C4-2B (cell line): ENCODE measurements around the gene RPIA.

Source experiments
- H3K27ac ChIP-seq: fragments of 450-650 bp; 2 replicates; pipeline ENCODE4 v1.5.1; 2017
- ZFX ChIP-seq: fragments of 450-650 bp; IDR thresholded peaks from 2 replicates; pipeline ENCODE4 v1.6.1; 2017
- TF ChIP-seq, protein P1 (sequence below): fragments of 450-650 bp; conservative IDR thresholded peaks from 2 replicates; pipeline ENCODE4 v1.5.1; 2017; ENCODE audit warnings: mild to moderate bottlenecking

The RPIA gene

DNA sequence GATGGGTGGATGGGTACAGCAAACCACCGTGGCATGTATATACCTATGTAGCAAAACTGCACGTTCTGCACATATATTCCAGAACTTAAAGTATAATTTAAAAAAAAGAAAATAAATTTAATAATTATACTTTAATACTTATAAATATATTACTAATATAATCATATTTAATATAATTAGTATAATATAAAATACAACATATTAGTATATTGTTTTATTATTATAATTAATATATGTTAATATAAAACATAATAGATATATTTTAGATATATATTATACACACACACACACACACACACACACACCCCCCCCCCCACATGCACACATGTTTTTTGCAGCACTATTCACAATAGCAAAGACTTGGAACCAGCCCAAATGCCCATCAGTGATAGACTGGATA lies 29.8 kb downstream of the RPIA start:
- H3K27ac ChIP-seq, result no peak overlapping the region
- TF ChIP-seq, protein P1, sequence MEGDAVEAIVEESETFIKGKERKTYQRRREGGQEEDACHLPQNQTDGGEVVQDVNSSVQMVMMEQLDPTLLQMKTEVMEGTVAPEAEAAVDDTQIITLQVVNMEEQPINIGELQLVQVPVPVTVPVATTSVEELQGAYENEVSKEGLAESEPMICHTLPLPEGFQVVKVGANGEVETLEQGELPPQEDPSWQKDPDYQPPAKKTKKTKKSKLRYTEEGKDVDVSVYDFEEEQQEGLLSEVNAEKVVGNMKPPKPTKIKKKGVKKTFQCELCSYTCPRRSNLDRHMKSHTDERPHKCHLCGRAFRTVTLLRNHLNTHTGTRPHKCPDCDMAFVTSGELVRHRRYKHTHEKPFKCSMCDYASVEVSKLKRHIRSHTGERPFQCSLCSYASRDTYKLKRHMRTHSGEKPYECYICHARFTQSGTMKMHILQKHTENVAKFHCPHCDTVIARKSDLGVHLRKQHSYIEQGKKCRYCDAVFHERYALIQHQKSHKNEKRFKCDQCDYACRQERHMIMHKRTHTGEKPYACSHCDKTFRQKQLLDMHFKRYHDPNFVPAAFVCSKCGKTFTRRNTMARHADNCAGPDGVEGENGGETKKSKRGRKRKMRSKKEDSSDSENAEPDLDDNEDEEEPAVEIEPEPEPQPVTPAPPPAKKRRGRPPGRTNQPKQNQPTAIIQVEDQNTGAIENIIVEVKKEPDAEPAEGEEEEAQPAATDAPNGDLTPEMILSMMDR, result no peak
- no peak for TF ChIP-seq ZFX

DNA sequence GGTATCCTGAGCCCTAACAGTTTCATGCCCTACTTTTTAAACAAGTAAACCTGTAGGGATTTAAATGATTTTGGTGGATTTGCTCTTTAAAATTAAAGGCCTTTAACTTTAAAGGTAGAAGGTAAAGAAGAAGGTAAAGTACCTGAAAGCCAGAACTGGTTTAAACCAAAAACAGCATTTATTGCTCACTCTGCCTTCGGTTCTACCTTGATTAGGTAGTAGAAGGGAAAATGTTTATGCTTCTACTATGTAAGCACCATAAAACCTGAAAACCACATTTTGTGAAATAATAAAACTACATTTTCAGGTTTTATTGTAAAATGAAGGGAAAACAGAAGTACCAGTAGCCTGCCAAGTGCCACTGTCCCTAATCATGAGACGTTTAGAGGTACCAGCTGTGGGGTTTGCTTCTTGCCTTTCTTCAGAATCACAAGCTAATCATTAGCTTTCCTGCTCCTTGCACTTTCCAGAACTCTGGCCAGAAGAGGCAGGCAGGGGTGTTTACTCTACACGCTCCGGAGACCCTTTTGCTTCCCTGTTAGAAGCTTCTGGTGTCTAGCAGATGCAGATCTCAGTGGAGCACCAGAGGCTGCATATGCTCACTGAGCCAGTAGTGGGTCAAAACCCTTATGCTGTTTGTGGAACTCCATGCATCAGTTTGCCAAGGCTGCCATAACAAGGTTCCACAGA lies 33.3 kb downstream of the RPIA start:
- no peak overlapping the region for H3K27ac ChIP-seq
- TF ChIP-seq, protein P1, result no peak
- TF ChIP-seq ZFX, result no peak

DNA sequence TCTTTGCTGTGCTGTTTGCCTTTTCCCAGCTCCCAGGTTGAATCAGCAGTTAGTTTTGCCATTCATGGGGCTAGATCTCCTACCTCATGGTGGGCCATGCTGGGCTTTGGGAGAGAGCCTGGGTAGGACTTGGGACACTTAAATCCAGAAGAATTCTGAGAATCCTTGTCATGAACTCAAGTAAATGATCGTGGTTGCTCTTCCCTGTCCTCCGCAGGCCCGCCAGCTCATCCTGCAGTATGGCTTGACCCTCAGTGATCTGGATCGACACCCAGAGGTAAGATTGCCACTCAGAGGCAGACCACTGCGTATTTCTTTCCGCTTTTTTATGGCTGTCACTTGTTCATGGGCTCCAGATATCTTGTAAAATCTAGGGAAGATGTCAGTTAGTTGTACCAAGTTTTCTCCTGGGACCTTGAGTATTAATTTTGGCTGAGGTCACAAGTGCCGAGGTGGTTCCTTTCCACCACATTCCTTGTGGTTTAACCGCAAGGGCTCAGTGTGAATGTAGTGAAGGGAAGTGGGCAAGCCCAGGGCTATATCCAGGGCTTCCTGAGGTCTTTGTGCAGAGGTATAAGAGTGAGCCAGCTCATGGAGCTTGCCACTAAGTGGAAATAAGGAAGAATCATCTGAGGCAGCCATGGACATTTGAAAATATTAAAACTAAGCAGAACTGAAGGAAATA lies 37.7 kb downstream of the RPIA start:
- no peak for TF ChIP-seq ZFX
- TF ChIP-seq, protein P1, result no peak

DNA sequence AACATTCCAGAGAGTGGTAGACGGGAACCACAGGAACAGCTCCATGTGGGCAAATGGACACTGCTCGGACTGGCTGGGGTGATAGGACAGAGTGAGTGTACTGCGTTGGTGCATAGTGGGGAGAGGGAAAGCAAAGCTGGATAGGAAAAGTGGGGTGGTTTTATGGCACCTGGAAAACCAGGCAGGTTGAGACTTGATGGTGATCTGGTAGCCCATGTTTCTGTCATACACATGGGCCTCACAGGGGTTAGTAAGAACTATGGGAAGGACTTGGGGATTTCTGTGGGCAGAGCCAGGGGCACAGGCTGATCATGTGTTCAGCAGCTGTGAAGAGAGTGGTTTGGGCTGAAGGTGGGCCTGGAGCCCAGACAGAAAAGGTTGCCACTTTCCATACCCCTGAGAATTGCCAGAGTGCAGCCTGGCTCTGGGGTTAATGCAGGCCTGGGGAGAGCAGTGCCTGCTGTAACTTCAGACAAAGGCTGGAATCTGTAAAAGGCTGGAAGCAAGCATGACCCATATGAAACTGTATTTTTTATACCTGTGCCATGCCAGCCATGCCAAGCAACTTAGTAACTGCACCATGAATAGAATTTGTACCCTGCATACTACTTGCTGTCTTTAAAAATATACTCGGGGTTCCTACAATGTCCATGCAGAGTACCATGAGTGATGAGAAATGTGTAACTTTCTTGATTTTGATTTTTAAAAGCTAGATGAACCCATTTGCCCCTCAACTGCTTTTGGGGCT lies 41.9 kb downstream of the RPIA start:
- TF ChIP-seq, protein P1, result no peak
- no peak for TF ChIP-seq ZFX

More for the DNA sequence above, 37.7 kb downstream of the RPIA start:
- no peak overlapping the region for H3K27ac ChIP-seq

DNA sequence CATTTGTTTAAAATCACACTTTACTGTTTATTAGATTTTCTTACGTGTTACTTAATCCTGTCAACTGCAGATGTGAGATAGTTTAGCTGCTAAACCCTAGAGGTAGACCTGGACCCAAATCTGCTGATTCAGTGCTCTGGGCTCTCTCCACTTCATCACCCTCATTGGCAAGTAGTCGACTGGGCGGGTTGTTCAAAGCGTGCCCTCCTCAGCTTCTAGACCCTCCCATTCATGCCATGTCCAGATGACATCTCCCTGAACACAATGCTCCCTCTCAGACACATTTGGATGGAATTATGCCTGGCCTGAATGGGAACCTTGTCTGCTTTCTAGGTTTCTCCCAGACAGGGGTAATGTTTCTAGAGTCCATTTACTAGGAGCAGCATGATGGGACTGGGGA lies 43.7 kb downstream of the RPIA start:
- TF ChIP-seq, protein P1, result no peak
- TF ChIP-seq ZFX, result no peak
- no peak overlapping the region for H3K27ac ChIP-seq

More for the DNA sequence above, 41.9 kb downstream of the RPIA start:
- H3K27ac ChIP-seq, result no peak overlapping the region

DNA sequence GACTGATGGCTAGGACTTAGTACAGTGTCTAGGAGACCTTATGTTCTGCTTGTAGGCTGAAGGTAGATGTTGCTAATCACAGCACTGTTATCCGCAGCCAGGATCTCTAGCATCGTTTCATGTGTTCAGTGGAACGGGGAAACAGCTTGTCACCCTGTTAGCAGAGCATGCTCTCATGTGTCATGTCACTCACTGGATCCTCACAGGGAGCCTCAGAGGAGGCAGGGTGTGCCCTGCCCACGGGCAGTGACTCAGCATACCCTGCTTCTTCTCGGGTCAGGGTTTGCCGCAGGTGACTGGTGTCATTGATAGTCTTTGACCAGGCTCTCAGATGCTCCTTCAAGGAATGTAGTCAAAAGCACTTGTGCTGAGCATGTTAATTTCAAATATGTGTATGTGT lies 44.4 kb downstream of the RPIA start:
- TF ChIP-seq, protein P1, result no peak
- no peak for TF ChIP-seq ZFX
- no peak overlapping the region for H3K27ac ChIP-seq

DNA sequence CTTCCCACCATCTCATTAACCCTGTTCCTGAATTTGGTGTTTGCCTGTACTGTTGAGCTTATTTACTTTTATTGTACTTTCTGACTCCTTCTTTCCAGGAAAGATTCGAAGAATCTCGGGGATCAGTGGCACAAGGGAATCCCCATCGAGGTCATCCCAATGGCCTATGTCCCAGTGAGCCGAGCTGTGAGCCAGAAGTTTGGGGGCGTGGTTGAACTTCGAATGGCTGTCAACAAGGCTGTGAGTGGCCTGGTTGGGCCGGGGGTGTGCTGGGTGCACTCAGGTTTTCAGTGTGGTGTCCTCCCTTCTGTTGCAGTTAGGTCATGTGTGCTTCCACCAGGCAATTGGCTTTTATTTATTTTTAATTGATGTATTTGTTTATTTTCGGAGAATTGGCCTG lies 45.0 kb downstream of the RPIA start:
- no peak for TF ChIP-seq ZFX
- TF ChIP-seq, protein P1, result no peak
- no peak overlapping the region for H3K27ac ChIP-seq
